Testis (tissue), 2 donors: ENCODE measurements around the gene NOX5.

Source experiments
- POLR2A ChIP-seq: fragments of 450-650 bp; IDR thresholded peaks from one replicate; pipeline ENCODE4 v1.6.1; 2017; ENCODE audit warnings: antibody characterized with exemption, mild to moderate bottlenecking, moderate library complexity
- TF ChIP-seq, protein P1 (sequence below), 3 experiments: fragments of 450-650 bp in 2 of 3; fragments of 200-600 bp in 1 of 3; sonication (generic) in 1 of 3; IDR thresholded peaks; one replicate each; pipeline ENCODE4 v1.5.1; 2016 to 2019; ENCODE audit warnings: antibody characterized with exemption in 3 of 3, mild to moderate bottlenecking in 2 of 3, moderate library complexity in 1 of 3

- TF ChIP-seq, protein P1, sequence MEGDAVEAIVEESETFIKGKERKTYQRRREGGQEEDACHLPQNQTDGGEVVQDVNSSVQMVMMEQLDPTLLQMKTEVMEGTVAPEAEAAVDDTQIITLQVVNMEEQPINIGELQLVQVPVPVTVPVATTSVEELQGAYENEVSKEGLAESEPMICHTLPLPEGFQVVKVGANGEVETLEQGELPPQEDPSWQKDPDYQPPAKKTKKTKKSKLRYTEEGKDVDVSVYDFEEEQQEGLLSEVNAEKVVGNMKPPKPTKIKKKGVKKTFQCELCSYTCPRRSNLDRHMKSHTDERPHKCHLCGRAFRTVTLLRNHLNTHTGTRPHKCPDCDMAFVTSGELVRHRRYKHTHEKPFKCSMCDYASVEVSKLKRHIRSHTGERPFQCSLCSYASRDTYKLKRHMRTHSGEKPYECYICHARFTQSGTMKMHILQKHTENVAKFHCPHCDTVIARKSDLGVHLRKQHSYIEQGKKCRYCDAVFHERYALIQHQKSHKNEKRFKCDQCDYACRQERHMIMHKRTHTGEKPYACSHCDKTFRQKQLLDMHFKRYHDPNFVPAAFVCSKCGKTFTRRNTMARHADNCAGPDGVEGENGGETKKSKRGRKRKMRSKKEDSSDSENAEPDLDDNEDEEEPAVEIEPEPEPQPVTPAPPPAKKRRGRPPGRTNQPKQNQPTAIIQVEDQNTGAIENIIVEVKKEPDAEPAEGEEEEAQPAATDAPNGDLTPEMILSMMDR (IDR thresholded peaks at IDR 0.05), result no peak
- no peak for TF ChIP-seq POLR2A
Measured at GRCh38 chr15:69104050-69104750, 89.7 kb downstream of the NOX5 start.
